RPMI8226 (cell line): ENCODE data around the gene GSC2.
"Not testable (repeated sequence)": the region's sequence is repeated elsewhere in the genome, so short reads cannot be mapped to it uniquely, and the experiment has no call there.

ENCODE experiments used
- DNase-seq: peaks from one replicate; pipeline ENCODE4 v3.0.0-alpha.2; 2015

GSC2 gene

DNA sequence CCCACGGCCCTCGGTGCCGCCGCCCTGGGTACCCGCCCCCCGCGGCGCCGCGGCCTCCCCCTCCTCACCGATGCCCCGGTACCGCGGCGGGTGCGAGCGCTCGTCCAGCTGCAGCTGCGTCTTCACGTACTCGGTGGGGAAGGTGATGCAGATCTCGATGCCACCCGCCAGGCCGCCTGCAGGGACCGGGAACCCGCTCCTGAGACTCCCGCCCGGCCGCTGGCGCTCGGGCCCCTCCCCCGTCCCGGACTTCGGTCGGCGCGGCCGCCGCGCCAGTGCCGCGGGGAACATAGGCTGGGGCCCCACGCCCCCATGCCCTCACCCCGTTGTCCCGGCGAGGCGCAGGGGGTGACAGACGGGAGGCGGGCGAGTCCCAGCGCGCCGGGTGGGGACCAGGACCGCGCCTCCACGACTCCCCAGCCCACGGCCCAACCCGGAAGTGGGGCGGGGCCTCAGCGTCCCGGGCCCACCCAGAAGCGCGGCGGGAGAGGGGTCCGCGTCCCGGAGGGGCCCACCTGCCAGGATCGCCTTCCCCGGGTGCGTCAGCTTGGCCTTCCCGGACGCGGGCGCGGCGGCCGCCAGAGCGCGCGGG lies 28.1 kb upstream of the GSC2 start:
- peak; percentile 33 for DNase-seq

DNA sequence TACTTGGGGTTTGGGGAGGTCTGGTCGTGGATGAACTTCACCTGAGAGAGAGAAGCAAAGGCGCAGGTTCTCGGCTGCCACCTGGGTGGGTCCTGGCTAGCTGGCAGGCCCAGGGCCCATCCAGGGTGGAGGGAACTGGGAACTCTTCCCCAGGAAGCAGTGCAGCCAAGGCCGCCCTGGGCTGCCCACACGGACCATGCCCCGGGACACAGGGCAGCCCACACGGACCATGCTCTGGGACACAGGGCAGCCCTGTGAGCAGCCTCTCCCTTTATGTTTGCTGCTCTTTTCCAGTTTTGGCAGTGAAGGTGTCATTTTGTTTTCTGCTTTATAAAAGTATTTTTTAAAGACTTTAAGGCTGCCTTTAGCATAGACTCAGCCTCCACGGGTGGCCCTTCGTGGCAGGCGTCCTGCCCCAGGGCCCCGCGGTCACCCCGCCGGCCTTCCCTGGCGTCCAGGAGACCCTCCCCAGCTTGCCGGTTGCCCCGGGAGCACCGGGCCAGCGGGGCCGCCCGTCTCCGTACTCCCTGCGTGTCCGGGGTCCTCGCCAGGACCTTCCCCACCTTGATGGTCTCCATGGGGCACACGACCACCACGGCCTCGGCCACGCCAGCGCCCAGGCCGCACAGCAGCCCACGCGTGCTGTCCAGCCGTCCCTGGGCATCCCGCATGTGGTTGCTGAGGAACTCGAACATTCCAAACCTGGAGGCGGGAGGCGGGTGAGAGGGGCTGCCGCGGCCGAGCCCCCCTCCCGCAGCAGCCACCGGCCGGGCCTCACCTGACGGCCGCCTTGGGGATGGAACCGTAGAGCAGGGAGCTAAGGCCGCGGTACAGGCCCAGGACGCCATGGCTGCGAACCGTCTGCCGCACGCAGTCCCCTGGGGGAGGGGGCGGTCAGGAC lies 27.3 kb upstream of the GSC2 start:
- no peak for DNase-seq

DNA sequence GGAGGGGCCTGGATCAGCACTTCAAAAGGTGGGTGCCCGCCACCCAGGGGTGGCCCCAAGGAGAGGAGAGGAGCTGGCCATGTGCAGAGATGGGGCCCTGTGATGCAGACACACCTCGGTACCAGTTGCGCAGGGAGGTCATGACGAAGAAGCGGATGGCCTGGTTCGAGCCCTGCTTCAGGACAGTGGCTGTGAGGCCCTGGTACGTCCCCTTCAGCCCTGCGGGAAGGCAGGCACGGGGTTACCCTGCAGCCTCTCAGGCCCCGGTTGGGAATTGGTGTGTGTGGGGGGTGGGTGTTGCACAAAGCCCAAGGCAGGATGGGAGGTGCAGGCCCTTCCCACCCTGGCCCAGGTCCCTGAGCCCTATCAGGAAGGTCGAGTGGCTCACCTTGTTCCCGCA lies 26.6 kb upstream of the GSC2 start:
- no peak for DNase-seq

DNA sequence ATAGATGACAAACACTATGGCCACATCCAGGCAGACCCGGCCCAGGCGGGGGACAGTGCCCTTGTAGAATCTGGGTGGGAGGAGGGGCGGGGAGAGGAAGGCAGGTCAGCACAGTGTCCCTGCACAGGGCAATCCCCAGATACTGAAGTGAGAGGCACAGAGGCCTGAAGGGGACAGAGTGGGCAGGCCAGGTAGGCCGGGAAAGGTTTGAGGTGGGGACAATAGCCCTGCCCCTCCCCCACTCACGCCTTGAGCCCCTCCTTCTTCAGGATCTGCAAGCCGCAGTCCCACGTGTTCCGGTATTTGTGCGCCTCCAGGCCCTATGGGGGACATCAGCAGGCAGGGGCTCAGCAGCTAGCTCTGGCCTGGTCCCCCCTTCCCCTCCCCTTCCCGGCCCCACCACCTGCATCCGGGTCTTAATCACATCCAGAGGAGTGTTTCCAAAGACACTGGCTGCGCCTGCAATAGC lies 26.1 kb upstream of the GSC2 start:
- DNase-seq, result no peak

DNA sequence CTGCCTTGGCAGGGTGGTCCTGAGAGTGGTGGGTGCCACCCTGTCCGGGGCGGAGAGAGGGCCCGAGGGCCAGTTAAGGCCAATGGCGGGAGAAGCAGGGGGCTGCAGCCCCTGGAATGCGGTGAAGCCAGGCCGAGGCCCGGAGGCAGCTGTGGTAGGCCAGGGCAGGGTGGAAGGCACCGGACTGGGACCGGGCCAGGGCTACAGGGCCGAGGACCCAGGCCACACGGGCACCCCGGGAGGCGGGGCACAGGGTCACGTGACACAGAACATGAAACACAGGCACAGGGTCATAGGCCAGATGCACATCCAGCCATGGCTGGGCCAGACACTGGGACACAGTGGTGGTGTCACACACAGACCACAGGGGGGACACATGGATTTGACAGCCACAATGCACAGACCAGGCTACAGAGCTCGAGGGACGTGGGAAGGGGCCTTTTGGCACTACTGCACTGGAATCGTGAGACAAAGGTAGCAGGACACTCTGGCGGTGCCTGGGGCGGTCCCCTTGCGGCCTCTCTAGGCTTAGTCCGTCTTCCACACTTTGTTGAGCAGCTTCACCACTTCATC lies 25.6 kb upstream of the GSC2 start:
- no peak for DNase-seq

DNA sequence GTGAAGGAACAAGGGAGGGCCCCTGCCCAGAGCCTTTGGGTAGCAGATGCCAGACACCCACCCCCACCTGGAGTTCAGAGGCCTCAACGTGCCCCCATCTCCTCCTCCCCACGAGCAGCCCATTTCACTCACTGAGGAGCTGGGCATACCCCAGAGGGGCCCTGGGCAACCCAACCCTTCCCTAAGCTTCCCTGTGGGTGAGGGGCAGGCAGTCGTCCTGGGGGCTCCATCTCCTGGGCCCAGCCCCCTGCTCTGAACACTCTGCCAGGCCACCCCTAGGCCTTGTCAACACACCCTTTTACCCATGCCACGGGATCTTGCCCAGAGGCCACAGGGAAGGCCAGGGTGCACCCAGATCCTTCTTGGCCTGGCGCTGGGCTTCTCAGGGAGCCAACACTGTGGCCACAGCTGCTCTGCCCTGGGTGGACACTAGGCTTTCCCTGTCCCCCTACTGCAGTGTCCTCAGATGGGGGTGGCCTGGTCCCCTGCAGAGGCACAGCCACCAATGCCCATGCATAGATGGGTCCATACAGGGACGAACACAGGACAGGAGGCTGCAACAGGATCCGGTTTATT lies 25.0 kb upstream of the GSC2 start:
- no peak for DNase-seq

DNA sequence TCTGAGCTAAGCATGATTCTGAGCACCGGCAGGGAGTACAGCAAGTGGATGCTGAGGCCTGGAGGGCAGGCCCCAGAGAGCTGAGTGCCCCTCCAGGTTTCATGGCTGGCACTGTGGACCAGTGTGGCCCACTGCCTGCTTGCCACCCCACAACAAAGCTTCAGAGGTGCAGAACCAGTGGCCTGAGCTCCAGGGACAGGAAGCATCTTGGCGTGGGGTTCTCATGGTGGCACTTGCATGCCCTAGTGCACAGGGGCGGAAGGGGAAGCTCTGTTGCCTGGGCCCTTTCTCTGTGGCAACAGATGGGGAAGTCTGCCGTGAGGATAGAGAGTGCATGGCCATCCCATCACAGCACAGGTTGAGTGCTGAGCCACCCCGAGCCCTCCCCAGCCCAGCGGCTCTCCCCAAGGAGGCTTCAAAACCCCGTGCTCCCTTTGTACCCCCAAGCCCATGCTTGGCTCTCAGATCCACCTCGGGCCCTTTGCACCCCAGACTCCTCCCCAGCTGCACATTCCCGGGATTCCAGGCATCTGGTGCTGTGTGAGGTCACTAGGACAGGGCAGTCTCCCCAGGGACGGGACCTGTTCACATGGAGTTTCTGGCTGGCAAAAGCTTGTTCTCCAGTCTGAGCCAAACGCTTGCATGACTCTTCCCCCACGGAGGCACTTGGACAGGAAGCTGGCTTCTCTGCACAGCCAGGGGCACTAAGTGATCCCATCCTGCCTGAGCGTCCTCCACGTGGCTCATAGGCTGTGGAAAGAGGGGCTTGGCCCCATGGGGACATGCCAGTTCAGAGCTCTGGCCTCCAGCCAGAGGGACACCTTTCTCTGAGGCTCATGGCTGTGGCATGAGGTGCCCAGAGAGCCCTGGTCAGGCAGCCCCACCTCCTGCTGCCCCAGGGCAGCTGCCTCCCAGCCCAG lies 24.3 kb upstream of the GSC2 start:
- no peak for DNase-seq

DNA sequence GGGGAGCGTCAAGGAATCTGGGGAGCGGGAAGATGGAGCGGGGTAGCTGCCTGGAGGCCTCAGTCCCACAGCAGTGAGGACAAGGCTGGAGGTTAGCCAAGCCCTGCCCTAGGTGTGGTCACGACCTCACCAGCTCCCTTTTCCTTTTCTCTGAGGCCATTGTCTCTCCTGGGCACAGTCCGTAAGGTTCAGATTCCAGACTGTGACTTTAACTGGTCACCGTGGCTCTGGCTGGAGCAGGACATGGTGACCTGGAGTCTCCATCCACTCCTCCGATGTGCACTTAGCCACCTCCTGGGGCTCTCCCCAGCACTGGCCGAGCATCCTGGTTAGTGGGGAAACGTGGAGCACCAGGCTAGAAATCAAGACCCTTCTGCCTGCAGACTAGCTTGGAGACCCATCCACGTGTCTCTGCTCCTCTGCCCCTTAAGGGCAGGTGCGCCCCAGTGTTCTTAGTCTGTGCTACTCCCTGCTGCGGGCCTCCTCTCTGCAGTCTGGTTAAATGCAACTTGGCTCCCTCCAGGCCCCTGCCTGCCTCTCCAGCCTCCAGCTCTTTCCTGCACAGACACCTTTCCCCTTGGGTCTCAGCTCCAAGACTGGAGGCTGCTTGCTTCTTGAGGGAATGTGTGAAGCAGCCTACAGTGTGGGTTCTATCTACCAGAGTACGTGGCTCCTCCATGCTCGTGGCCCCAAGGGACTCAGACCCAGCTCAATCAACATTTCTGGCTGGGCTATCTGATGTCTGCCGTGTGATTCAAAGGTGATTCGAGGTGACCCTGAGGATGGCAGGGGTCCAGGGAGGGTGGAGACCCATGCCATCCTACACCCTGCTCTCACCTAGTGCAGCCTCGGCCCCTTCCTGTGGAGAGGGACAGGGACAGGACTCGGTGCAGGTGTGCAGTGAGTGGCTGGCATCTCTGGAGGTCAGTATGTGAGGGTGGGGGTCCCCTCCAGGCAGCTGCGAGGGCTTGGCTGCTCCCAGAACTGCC lies 23.2 kb upstream of the GSC2 start:
- DNase-seq, result no peak

DNA sequence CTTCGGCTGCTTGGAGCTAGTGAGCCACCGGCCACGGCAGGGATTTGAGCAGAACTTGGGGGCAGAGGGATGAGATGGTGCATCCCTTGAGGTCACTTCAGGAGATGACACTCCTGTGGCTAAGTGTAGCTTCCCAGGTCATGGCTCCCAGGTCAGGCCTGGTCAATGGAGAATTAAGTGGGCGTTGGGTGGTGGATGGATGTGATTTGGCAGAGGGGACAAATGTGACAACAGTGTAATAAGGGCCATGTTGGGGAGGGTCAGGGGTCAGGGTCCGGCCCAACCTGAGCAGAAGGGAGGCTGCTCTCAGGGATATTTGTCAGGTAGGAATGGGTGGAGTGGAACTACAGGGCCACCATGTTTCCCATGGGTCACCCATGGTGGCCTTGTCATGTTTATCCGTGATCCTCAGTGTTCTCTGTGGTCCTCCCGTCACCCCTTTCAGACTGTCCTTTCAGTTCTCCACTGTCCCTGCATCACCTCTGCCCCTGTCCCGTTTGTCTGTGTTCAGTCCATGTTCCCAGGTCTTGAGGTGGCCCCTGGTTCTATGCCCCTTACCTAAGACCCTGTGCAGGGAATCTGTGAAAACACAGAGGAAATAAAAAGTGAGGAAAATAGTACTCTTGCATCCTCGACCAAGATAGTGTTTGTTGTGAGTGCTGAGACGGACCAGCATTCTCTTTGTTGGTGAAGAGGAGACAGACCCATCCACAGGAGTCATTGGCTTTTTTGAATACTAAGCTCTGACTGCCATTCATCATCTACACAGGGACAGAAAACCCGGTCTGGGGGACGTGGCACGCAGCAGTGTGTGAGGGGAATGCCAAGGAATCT lies 22.3 kb upstream of the GSC2 start:
- DNase-seq, result no peak

DNA sequence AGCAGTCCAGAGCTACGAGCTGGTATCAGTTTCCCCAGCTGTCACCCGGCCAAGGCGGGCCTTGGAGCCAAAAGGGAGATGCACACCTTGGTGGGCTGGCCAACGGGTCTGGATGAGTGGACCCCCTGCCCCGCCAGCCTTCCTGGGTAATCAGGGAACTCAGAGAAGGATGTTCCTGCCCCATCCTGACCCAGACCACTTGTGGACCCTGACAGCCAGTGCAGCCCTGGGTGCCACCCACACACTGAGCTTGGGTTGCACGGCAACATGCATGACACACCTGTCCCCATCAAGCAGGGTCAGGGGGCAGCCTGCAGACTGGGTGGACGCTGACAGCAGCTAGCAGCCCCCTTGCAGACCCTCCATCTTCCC lies 19.8 kb upstream of the GSC2 start:
- no peak for DNase-seq

DNA sequence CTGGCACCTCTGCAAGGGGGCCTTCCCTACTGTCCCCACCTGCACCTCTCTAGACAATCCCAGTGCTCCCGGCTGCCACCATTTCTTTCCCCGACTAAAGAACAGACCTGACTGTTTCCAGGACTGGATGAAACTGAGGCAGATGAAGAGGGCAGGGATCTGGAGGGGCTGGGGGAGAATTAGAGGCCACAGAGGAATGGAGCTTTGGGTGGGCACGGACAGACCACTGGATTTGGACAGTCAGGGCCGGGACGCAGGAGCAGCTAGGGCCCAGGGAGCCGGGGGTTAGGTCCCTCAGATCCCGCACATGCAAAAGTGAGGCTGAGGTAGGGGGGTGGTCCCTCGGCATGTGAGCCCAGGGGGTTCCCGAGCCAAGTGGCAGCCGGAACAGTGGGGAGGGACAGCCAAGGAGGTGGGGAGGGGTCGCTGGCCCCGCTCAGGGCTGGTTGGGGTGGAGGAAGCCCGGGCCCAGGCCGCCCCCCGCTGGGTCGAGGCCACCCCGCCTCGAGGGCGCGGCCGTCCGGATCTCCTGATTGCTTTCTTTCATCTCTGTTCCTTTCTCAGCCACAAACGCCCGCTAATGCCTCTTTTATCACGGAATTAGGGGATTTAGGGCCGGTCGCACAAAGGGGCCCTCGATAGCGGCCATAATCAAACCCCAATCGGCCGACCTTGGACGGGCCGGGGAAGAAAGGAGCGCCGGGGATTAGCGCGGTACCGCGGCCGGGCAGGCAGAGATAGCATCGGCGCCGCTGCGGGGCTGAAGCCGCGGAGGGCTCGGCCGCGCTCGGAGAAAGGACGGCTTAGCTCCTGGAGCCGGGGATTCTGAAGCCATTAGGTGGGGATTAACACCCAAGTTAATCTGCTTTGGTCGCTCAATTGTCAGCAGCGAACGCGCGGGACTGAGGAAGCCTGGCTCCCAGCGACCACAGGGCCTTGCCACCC lies 19.2 kb upstream of the GSC2 start:
- no peak for DNase-seq

DNA sequence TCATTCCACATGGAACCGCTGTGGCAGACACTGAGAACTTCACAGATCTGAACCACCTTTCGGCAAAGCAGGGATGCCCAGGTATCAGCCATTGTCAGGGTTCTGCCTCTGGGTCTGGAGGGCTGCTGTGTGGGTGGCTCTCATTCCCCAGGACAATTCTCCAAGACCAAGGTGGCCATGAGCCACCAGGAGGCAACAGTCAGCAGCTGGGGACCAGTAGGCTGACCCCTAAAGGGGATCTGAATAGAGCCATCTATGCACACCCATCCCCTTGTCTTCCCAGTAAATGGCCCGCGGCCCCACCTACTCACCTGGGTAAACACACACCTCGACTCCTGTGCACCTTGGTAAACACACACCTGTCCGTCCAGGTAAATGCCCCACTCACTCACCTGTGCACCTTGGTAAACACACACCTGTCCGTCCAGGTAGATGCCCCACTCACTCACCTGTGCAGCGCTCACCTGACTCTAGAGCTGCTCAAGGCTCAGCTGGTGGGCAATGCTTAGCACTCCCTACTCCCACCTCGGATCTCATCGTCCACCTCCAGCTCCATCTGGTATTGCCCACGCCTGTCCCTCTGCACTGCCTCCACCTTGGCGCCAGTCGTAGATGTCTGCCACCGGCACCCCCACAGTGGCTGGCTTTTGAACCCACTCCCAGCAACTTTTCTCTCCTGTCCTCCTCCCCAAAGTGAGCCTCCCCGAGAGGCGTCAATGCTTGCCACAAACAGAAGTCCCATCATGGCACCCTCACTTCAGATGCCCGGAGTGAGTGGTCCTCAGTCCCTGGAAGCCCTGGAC lies 18.2 kb upstream of the GSC2 start:
- no peak for DNase-seq

DNA sequence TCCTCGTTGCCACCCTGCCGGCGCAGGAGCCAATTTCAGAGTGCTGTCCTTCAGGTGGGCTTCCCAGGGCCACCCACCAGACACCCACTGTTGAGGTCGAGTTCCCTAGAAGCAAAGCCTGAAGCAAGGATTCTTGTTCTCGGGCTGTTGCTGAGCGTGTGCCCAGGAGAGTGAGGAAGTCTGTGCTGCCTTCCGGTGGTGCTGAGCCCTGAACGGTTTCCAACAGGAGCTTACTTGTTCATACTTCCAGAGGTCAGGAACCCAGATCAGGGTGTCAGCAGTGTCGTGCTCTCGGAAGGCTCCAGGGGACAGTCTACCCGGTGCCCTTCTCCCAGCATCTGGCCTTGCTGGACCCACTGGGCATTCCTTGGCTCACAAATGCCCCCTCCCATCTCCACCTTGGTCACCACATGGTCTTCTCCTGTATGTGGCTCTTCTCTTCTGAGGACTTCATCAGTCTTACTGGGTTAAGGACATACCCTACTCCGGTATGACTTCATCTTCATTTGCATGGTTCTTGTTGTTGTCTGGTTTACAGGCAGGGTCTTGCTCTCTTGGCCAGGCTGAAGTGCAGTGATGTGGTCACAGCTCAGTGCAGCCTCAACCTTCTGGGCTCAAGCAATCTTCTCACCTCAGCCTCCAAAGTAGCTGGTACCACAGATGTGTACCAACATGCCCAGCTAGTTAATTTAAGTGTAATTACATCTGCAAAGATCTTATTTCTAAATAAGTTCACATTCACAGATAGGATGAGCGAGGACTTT lies 17.2 kb upstream of the GSC2 start:
- no peak for DNase-seq

DNA sequence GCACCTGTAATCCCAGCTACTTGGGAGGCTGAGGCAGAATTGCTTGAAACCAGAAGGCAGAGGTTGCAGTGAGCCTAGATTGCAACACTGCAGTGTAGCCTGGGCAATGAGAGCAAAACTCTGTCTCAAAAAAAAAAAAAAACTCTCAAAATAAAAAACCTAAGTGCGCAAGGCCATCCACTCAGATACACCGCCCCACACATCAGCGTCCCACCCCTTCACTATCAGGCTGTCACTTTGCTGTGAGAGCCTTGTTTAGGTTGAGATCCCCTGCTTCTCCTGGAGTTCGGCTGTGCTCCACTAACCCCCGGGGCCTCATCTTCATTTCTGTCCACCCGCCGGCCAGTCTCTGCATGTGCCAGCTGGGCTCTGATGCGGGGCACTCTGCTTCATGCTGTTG lies 16.3 kb upstream of the GSC2 start:
- no peak for DNase-seq

DNA sequence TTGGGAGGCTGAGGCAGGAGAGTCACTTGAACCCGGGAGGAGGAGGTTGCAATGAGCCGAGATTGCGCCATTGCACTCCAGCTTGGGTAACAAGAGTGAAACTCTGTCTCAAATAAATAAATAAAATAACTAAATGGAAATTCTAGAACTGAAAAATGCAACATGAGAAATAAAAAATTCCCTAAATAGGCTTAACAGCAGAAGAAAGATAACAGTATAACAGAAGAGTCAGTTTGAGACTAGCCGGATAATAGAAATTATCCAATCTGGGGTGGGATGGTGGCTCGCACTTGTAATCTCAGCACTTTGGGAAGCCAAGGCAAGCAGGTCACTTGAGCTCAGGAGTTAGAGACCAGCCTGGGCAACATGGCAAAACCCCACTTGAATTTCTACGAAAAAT lies 14.3 kb upstream of the GSC2 start:
- DNase-seq, result no peak

DNA sequence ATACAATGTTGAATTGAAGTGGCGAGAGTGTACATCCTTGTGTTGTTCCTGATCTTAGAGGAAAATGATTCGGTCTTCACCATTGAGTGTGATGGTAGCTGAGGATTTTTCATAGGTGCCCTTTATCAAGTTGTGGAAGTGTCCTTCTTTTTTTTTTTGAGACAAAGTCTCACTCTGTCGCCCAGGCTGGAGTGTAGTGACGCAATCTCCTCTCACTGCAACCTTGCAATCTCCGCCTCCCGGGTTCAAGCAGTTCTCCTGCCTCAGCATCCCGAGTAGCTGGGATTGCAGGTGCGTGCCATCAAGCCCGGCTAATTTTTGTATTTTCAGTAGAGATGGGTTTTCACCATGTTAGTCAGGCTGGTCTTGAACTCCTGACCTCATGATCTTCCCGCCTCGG lies 8.6 kb upstream of the GSC2 start:
- DNase-seq, result not testable (repeated sequence)

DNA sequence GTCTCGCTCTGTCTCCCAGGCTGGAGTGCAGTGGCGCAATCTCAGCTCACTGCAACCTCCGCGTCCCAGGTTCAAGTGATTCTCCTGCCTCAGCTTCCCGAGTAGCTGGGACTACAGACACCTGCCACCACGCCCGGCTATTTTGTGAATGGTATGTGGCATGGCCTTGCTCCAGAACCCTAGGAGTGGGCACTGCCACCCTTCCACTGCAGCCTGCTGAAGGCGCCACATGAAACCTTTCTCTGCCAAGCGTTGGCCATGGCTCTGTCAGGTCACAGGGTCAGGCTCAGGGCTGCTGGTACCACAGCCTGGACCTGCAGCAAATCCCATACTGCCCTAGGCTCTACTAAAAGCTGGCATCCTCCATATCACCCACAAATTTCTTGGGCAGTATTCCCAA lies 6.0 kb upstream of the GSC2 start:
- not testable (repeated sequence) for DNase-seq
